ENCODE data around the gene EIF4G1. TPM values are rescaled to one million over a fixed set of nuclear protein-coding genes. Genes with fewer than 3 reads are reported as not detected.

EIF4G1 gene
- total and polyA plus RNA-seq, 2 of the 4 experiments (the other 2 are of a cell fraction) = 225 to 274 TPM

GRCh38 chr3:184291044-184291737, 23.2 kb upstream of the EIF4G1 start:
- Histone ChIP-seq H3K4me3 (ENCODE audit: insufficient read depth, low read depth, low read length) (no peak overlapping the region), H3K79me1 (ENCODE audit: low read depth in 1 of 2, low read length in 2 of 2) (no peaks in the 10 kb centered on the region), H3K23ac (ENCODE audit: low read depth, low read length) (no peak overlapping the region), H3K4me1 (ENCODE audit: control insufficient read depth, insufficient read depth, low read length) (no peaks in the 10 kb centered on the region), H3K4ac (ENCODE audit: low read depth, low read length) (no peak overlapping the region), H2AK5ac (ENCODE audit: low read depth, low read length) (no peak overlapping the region), H2AK9ac (replicated peaks; ENCODE audit: low read depth, low read length, poor library complexity) (no peak overlapping the region), H2AFZ (replicated peaks; ENCODE audit: low read length, poor library complexity) (no peak overlapping the region), H4K5ac (ENCODE audit: low read depth, low read length) (no peak overlapping the region), H2BK15ac (ENCODE audit: low read depth, low read length) (no peak overlapping the region), H3K4me2 (ENCODE audit: low read depth, low read length) (no peak overlapping the region), H3K9me1 (ENCODE audit: insufficient read depth, low read length) (no peaks in the 10 kb centered on the region), H3K18ac (ENCODE audit: low read depth, low read length) (no peak overlapping the region), H3K14ac (replicated peaks; ENCODE audit: low read depth, low read length) (no peak overlapping the region), H3K56ac (ENCODE audit: extremely low read depth, insufficient read depth, low read length) (no peak overlapping the region), H2BK20ac (ENCODE audit: low read depth, low read length) (no peak overlapping the region), H2BK120ac (ENCODE audit: low read depth, low read length) (no peak overlapping the region), H2BK5ac (ENCODE audit: low read depth, low read length, poor library complexity, severe bottlenecking) (no peak overlapping the region), H3K27me3 (ENCODE audit: control insufficient read depth, insufficient read depth, low read length) (peaks cover 21% of the 10 kb centered on the region; the same call in 1 of the 2 replicates), H3K36me3 (ENCODE audit: control insufficient read depth, insufficient read depth, low read length) (no peaks in the 10 kb centered on the region), H3K9ac (ENCODE audit: low read depth, low read length) (no peak overlapping the region), H4K20me1 (ENCODE audit: insufficient read depth, low read length) (no peaks in the 10 kb centered on the region), H3K9me3 (ENCODE audit: control insufficient read depth, insufficient read depth, low read length) (no peaks in the 10 kb centered on the region), H4K91ac (ENCODE audit: insufficient read depth, low read depth, low read length) (no peak overlapping the region), H3K27ac (ENCODE audit: insufficient read depth, low read length) (no peak overlapping the region), H4K8ac (ENCODE audit: low read depth in 2 of 2, low read length in 2 of 2) (no peak overlapping the region)
- intact Hi-C loops (cut with micrococcal nuclease) = no loop called here
- ATAC-seq (ENCODE audit: low read depth) (no peak), DNase-seq (no peak)
- no peak for TF ChIP-seq BHLHE40 (IDR thresholded peaks at IDR 0.05; ENCODE audit: low read depth, low read length)
- TF ChIP-seq RFX5 (IDR thresholded peaks at IDR 0.05; ENCODE audit: low read depth, low read length) = no peak
- no peak for TF ChIP-seq RCOR1 (IDR thresholded peaks at IDR 0.05; ENCODE audit: insufficient replicate concordance, low read length)
- no peak for TF ChIP-seq SMC3 (IDR thresholded peaks at IDR 0.05; ENCODE audit: low read depth, low read length)
- no peak for TF ChIP-seq CHD1 (IDR thresholded peaks at IDR 0.05; ENCODE audit: low read depth, low read length)
- TF ChIP-seq RAD21 (IDR thresholded peaks at IDR 0.05; ENCODE audit: low read length) = no peak
- TF ChIP-seq POLR2A (IDR thresholded peaks at IDR 0.05; ENCODE audit: low read depth, low read length) = no peak
- dilution Hi-C loops (cut with HindIII; ENCODE audit: low sequenced_read_pairs, unreplicated experiment) = no loop called here
- WGBS, 2 experiments (ENCODE audit: extremely low coverage in 2 of 2, insufficient read length in 1 of 2) = 67% methylated on average over 9 of the region's 22 CpGs; no CpG with 5 or more reads in 1 of the 2 experiments
- in situ Hi-C loops (cut with MboI; ENCODE audit: low sequenced_read_pairs) = no loop called here
- BruUV-seq (replicated peaks) = no TSS peak
- ChIA-PET CTCF (no interaction called here), POLR2A (ENCODE audit: unreplicated experiment) (no interaction called here)

Measured in IMR-90 (cell line).